Gastroesophageal sphincter (tissue), 2 donors: ENCODE results near the gene TBCE.

ENCODE experiments used
- POLR2A ChIP-seq, 2 donors: fragments of 450-650 bp; IDR thresholded peaks; one replicate each; pipeline ENCODE4 v1.6.1; 2017; ENCODE audit warnings: antibody characterized with exemption in 2 of 2, mild to moderate bottlenecking in 2 of 2, moderate library complexity in 1 of 2
- POLR2AphosphoS5 ChIP-seq: sonication (generic); formaldehyde crosslinking; IDR thresholded peaks from one replicate; pipeline ENCODE4 v1.6.1; 2017; ENCODE audit warnings: antibody characterized with exemption

DNA sequence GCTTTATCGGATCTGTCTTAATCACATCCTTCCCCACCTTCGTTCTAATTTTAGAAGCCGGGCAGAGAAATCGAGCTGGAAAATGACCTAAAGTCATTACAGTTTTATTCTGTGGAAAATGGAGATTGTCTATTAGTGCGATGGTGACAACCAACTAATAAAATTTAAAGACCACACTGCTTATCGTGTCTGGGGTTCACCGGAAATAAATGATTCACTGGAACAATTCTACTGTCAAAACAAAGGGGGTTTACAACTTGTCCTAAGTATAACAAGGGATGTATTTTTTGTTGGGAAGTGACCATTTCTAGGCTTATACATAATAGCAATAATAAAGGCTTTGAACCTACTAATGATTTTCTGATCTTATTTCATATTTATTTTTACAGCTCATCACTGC is 81.4 kb downstream of the TBCE start:
- TF ChIP-seq POLR2A (IDR thresholded peaks at IDR 0.05): no peak
- no peak for TF ChIP-seq POLR2AphosphoS5
